GM18526 (cell line): Measurements from ENCODE around the gene APOL5.

Experiments
- POLR2A ChIP-seq: IDR thresholded peaks from 3 replicates; pipeline ENCODE4 v1.6.1; 2011; ENCODE audit not compliant: insufficient read length; ENCODE audit errors: extremely low read depth

The APOL5 gene

GRCh38 chr22:35703861-35704584, 13.6 kb upstream of the APOL5 start:
- TF ChIP-seq POLR2A = no peak

GRCh38 chr22:35705141-35705540, 12.5 kb upstream of the APOL5 start:
- TF ChIP-seq POLR2A = no peak

GRCh38 chr22:35708453-35708852, 9.2 kb upstream of the APOL5 start:
- TF ChIP-seq POLR2A = no peak

GRCh38 chr22:35708917-35709316, 8.8 kb upstream of the APOL5 start:
- no peak for TF ChIP-seq POLR2A

DNA sequence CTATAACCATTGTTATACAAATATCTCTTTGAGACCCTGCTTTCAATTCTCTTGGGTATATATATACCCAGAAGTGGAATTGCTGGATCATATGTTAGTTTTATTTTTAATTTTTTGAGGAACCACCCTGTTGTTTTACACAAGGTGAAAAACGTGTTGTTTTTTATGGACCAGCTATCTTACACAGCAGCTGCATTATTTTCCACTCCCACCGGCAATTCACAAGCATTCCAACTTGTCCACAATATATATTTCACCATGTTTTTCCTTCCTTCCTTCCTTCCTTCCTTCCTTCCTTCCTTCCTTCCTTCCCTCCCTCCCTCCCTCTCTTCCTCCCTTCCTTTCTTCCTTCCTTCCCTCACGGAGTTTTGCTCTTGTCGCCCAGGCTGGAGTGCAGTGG, 6.3 kb upstream of the APOL5 start:
- no peak for TF ChIP-seq POLR2A

GRCh38 chr22:35712672-35713071, 5.0 kb upstream of the APOL5 start:
- TF ChIP-seq POLR2A = no peak

DNA sequence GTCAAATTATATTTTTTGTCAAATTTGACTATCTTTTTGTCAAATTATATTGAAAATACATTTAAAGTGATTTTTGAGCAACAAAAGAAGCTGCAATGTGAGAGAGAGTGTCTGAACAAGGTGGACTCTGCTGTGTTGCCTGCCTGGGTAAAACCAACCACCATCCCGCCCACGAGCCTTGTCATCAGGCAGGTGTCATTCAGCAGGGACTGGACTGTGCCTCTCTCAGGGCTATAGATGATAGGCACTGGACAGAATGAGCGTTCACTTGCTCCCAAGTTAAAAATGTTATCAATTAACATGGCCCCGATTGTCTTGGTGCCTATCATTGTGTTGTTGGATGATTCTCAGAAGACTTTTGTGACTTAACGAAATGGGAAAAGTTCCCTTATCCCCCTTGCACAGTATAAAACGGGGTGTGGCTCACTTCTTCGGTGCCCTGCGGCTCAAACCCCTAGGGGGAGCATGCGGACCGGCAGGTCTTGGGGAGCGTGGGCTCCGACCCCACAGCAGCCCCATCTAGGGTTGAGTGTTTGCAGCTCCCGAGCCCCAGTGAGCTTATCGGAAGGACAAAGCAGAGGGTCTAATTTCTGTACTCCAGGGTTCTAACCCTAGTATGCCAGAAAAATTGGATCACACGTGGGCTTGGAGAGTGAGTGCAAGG, 1.7 kb downstream of the APOL5 start:
- TF ChIP-seq POLR2A = no peak

DNA sequence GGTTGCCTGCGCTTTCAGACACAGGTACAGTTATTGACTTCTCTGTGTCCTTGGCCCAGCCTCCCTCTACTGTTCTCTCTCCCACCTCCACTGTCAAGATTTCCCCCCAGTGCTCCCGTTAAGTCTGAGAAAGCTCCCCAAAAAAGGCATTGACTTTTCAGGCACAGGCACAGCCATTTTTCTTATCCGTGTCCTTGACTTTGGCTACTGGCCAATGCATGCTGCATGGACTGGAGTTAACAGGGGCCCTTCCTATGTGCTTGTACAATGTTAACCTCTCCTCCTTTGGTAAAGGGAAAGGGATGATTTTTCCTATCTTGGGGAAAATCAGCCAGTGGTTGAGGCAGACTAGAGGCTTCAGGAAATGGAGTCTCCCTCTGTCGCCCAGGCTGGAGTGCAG, 4.3 kb downstream of the APOL5 start:
- no peak for TF ChIP-seq POLR2A

DNA sequence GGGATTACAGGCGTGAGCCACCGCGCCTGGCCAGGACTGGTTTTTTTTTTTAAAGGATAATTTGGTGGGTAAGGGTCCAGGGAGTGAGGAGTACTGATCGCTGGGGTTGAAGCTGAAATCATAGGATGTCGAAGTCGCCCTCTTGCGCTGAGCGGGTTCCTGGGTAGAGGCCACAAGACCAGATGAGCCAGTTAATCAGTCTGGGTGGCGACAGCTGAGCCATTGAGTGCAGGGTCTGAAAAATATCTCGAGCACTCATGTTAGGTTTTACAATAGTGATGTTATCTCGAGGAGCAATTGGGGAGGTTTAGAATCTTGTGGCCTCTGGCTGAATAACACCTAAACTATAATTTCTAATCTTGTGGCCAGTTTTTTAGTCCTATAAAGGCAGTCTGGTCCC, 7.8 kb downstream of the APOL5 start:
- no peak for TF ChIP-seq POLR2A

- no peak for TF ChIP-seq POLR2A
These were observed 8.7 kb downstream of the APOL5 start for GRCh38 chr22:35726398-35726797.

DNA sequence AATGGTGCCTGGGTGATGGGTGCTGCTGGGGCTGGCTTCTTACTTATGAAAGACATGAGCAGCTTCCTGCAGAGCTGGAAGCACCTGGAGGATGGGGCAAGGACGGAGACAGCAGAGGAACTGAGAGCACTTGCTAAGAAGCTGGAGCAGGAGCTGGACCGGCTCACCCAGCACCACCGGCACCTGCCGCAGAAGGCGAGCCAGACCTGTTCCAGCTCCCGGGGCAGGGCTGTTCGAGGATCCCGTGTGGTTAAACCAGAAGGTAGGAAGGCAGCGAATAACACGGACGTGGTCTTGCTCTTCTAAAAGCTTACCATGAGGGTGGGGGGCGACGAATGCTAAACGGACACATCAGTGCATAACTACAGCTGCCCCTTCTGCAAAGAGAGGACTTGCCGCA, 9.3 kb downstream of the APOL5 start:
- TF ChIP-seq POLR2A = no peak

- no peak for TF ChIP-seq POLR2A
These were observed 9.8 kb downstream of the APOL5 start for GRCh38 chr22:35727436-35727835.

- no peak for TF ChIP-seq POLR2A
These were observed 11.1 kb downstream of the APOL5 start for GRCh38 chr22:35728639-35729308.

DNA sequence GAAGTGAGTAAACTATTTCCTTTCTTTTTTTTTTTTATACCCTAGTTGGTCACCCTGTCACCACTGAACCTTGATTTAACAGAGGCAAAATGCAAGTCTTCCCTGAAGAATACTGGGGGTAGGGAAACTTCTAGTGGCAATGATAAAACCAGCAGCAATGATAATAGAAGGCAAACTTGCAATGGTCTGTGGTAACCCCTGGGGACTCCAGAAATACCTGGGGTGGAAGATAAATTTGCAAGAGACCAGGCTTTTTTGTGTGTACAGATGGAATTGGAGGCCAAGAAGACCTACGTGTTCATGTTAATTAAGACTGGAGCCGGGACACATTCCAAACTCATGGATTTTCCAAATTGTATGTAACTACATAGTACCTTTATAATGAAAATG, 11.6 kb downstream of the APOL5 start:
- no peak for TF ChIP-seq POLR2A

- no peak for TF ChIP-seq POLR2A
These were observed 13.6 kb downstream of the APOL5 start for GRCh38 chr22:35731321-35731720.

GRCh38 chr22:35732116-35732515, 14.4 kb downstream of the APOL5 start:
- no peak for TF ChIP-seq POLR2A
